WTC11 (cell line): ENCODE results near the gene DDI1. TPM values are rescaled to one million over a fixed set of nuclear protein-coding genes. Genes with fewer than 3 reads are reported as not detected.

Experiments
- ATAC-seq: fragments of 200-7000 bp; cut with Tn5 transposase; 2 replicates; pipeline ENCODE4 v1.10.0; 2021; ENCODE audit warnings: mild to moderate bottlenecking, moderate library complexity
- CTCF ChIA-PET: fragments of 300-600 bp; sonication (Branson Sonifier 250); formaldehyde crosslinking; loops from one replicate; lab custom pipeline; 2021; ENCODE audit warnings: antibody characterized with exemption; lab: Charles Lee
- POLR2A ChIA-PET: fragments of 350-600 bp; sonication (Branson Sonifier 250); formaldehyde crosslinking; loops from one replicate; lab custom pipeline; 2021; ENCODE audit warnings: antibody characterized with exemption; lab: Charles Lee
- DNase-seq: peaks from one replicate; pipeline ENCODE4 v3.0.0; 2021; ENCODE audit warnings: low spot score
- H3K27ac Mint-ChIP-seq: 2 replicates; pipeline ENCODE4 v1.8.0; 2021; ENCODE audit warnings: mixed read lengths
- H3K27me3 Mint-ChIP-seq: 2 replicates; pipeline ENCODE4 v1.8.0; 2021; ENCODE audit warnings: low read depth, mild to moderate bottlenecking, moderate library complexity, mixed read lengths
- H3K36me3 Mint-ChIP-seq: 2 replicates; pipeline ENCODE4 v1.8.0; 2021; ENCODE audit warnings: mixed read lengths
- H3K4me1 Mint-ChIP-seq: 2 replicates; pipeline ENCODE4 v1.8.0; 2022; ENCODE audit warnings: mixed read lengths
- H3K4me3 Mint-ChIP-seq: 2 replicates; pipeline ENCODE4 v1.8.0; 2021; ENCODE audit warnings: mild to moderate bottlenecking, moderate library complexity, mixed read lengths
- H3K9me3 Mint-ChIP-seq: 2 replicates; pipeline ENCODE4 v1.8.0; 2021; ENCODE audit warnings: mixed read lengths
- ATF1 ChIP-seq: sonication (generic); formaldehyde crosslinking; IDR thresholded peaks from 2 replicates; pipeline ENCODE4 v1.8.1; 2023; ENCODE audit warnings: mild to moderate bottlenecking, moderate library complexity, missing genetic modification reagents
- CBFB ChIP-seq: sonication (generic); formaldehyde crosslinking; IDR thresholded peaks from 2 replicates; pipeline ENCODE4 v1.8.1; 2022; ENCODE audit warnings: mild to moderate bottlenecking, low read depth, missing genetic modification reagents
- CREB1 ChIP-seq: sonication (generic); formaldehyde crosslinking; IDR thresholded peaks from 2 replicates; pipeline ENCODE4 v1.8.0; 2023; ENCODE audit warnings: mild to moderate bottlenecking, missing genetic modification reagents
- CREM ChIP-seq: sonication (generic); formaldehyde crosslinking; IDR thresholded peaks from 2 replicates; pipeline ENCODE4 v1.8.1; 2022; ENCODE audit warnings: mild to moderate bottlenecking, missing genetic modification reagents, moderate library complexity
- FOXK1 ChIP-seq: sonication (generic); formaldehyde crosslinking; IDR thresholded peaks from 2 replicates; pipeline ENCODE4 v1.8.0; 2022; ENCODE audit warnings: mild to moderate bottlenecking, moderate library complexity, missing genetic modification reagents
- GRHL2 ChIP-seq: fragments of 250-450 bp; sonication (Bioruptor Pico); IDR thresholded peaks from 2 replicates; pipeline ENCODE4 v1.8.0; 2022; ENCODE audit warnings: mild to moderate bottlenecking, moderate library complexity; ENCODE audit not compliant: insufficient replicate concordance, severe bottlenecking
- MXD4 ChIP-seq: fragments of 250-450 bp; sonication (Bioruptor Pico); IDR thresholded peaks from 2 replicates; pipeline ENCODE4 v1.8.0; 2021; ENCODE audit warnings: mild to moderate bottlenecking, moderate library complexity, borderline replicate concordance
- SOX15 ChIP-seq: fragments of 250-450 bp; sonication (Bioruptor Pico); IDR thresholded peaks from 2 replicates; pipeline ENCODE4 v1.9.0; 2021; ENCODE audit warnings: mild to moderate bottlenecking
- TCF7 ChIP-seq: sonication (generic); formaldehyde crosslinking; IDR thresholded peaks from 2 replicates; pipeline ENCODE4 v1.8.0; 2022; ENCODE audit warnings: mild to moderate bottlenecking, low read depth, missing genetic modification reagents, moderate library complexity
- ZBTB21 ChIP-seq: sonication (generic); formaldehyde crosslinking; IDR thresholded peaks from 2 replicates; pipeline ENCODE4 v1.8.1; 2023; ENCODE audit warnings: mild to moderate bottlenecking, missing genetic modification reagents, borderline replicate concordance
- ZNF416 ChIP-seq: fragments of 250-450 bp; sonication (Bioruptor Pico); IDR thresholded peaks from 2 replicates; pipeline ENCODE4 v1.9.0; 2021; ENCODE audit warnings: mild to moderate bottlenecking, inconsistent platforms
- total RNA-seq: library from RNA; stranded (reverse); gene quantifications from 3 replicates; pipeline ENCODE4 v1.2.3, GENCODE V29; 2021
- TF ChIP-seq, protein P1 (sequence below): sonication (generic); formaldehyde crosslinking; IDR thresholded peaks from 2 replicates; pipeline ENCODE4 v1.8.1; 2022; ENCODE audit warnings: mild to moderate bottlenecking, moderate library complexity, missing genetic modification reagents
- TF ChIP-seq, protein P2 (sequence below): sonication (generic); formaldehyde crosslinking; IDR thresholded peaks from 2 replicates; pipeline ENCODE4 v1.8.1; 2023; ENCODE audit warnings: mild to moderate bottlenecking, missing genetic modification reagents, moderate library complexity
- TF ChIP-seq, protein P3 (sequence below): sonication (generic); formaldehyde crosslinking; IDR thresholded peaks from 2 replicates; pipeline ENCODE4 v1.8.0; 2022; ENCODE audit warnings: mild to moderate bottlenecking, missing genetic modification reagents
- TF ChIP-seq, protein P4 (sequence below): sonication (generic); formaldehyde crosslinking; IDR thresholded peaks from 2 replicates; pipeline ENCODE4 v1.8.0; 2022; ENCODE audit warnings: missing genetic modification reagents
- TF ChIP-seq, protein P5 (sequence below): sonication (generic); formaldehyde crosslinking; IDR thresholded peaks from 2 replicates; pipeline ENCODE4 v1.8.0; 2023; ENCODE audit warnings: missing genetic modification reagents
- TF ChIP-seq, protein P6 (sequence below): sonication (generic); formaldehyde crosslinking; IDR thresholded peaks from 2 replicates; pipeline ENCODE4 v1.8.0; 2023; ENCODE audit warnings: mild to moderate bottlenecking, missing genetic modification reagents
- TF ChIP-seq, protein P7 (sequence below): fragments of 250-450 bp; sonication (Bioruptor Pico); IDR thresholded peaks from 2 replicates; pipeline ENCODE4 v1.8.0; 2021; ENCODE audit warnings: mild to moderate bottlenecking

Gene DDI1
- total RNA-seq, 1 experiment from 2014 or later, result not detected

DNA sequence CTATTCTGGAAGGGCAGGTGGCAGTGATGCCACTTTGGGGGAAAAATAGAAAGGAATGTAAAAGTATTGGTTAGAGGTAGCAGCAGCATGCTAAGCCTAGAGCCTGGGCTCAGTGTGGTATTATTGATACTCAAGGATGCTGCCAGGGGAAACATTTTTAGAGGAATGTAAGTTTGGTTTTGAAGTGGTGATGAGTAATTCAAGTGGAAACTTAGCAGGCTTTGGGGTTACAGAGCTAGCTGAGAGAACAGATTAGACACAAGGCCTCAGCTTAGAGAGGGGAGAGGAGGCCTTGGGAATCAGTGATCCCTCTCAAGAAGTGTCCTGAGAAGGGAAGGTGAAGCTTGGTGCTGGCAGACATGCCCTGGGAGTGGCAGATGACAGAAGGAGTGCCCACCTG is 32.9 kb upstream of the DDI1 start (continued):
- no peak for TF ChIP-seq ZNF416 (CRISPR knock-in tag)

DNA sequence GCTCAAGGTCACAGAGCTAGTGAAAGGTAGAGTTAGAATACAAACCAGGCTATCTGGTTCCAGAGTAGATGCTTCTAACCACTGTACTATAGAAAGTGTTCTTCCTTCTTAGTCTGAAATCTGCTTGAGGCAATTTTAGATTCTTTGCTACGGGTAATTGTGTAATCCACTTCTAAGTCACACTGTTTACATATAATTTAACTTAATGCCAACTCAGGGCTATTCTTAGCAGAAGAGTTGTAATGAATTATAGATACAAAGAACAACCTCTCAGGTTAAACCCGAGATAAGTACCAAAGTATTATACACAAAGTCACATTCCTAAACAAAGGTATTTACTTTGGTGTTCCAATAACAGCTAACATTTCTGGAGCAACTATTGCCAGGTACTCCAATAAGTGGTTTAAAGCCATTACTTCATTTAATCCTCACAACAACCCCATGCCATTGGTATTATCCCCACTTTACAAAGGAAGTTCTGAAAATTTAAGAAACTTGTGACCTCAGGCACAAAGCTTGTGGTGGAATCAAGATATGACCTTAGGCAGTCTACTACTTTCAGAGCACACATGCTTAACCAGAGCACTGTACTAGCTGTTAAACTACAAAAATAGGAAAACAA is 31.1 kb upstream of the DDI1 start:
- no peak overlapping the region for H3K4me3 Mint-ChIP-seq
- ATAC-seq, result no peak
- H3K27me3 Mint-ChIP-seq, result no peaks in the 10 kb centered on the region
- H3K4me1 Mint-ChIP-seq, result peaks cover 6% of the 10 kb centered on the region
- ChIA-PET POLR2A (no interaction called here), CTCF (no interaction called here)
- H3K36me3 Mint-ChIP-seq, result no peaks in the 10 kb centered on the region
- no peaks in the 10 kb centered on the region for H3K9me3 Mint-ChIP-seq
- TF ChIP-seq, protein P1, sequence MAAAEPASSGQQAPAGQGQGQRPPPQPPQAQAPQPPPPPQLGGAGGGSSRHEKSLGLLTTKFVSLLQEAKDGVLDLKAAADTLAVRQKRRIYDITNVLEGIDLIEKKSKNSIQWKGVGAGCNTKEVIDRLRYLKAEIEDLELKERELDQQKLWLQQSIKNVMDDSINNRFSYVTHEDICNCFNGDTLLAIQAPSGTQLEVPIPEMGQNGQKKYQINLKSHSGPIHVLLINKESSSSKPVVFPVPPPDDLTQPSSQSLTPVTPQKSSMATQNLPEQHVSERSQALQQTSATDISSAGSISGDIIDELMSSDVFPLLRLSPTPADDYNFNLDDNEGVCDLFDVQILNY, result no peak
- TF ChIP-seq, protein P2, sequence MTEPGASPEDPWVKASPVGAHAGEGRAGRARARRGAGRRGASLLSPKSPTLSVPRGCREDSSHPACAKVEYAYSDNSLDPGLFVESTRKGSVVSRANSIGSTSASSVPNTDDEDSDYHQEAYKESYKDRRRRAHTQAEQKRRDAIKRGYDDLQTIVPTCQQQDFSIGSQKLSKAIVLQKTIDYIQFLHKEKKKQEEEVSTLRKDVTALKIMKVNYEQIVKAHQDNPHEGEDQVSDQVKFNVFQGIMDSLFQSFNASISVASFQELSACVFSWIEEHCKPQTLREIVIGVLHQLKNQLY, result no peak
- TF ChIP-seq, protein P3, sequence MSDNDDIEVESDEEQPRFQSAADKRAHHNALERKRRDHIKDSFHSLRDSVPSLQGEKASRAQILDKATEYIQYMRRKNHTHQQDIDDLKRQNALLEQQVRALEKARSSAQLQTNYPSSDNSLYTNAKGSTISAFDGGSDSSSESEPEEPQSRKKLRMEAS (CRISPR knock-in tag), result no peak
- TF ChIP-seq GRHL2 (CRISPR knock-in tag), result no peak
- no peak for TF ChIP-seq TCF7 (CRISPR knock-in tag)
- TF ChIP-seq CREB1 (CRISPR knock-in tag), result no peak
- no peak for TF ChIP-seq FOXK1
- TF ChIP-seq ZBTB21 (CRISPR knock-in tag), result no peak
- TF ChIP-seq, protein P4, sequence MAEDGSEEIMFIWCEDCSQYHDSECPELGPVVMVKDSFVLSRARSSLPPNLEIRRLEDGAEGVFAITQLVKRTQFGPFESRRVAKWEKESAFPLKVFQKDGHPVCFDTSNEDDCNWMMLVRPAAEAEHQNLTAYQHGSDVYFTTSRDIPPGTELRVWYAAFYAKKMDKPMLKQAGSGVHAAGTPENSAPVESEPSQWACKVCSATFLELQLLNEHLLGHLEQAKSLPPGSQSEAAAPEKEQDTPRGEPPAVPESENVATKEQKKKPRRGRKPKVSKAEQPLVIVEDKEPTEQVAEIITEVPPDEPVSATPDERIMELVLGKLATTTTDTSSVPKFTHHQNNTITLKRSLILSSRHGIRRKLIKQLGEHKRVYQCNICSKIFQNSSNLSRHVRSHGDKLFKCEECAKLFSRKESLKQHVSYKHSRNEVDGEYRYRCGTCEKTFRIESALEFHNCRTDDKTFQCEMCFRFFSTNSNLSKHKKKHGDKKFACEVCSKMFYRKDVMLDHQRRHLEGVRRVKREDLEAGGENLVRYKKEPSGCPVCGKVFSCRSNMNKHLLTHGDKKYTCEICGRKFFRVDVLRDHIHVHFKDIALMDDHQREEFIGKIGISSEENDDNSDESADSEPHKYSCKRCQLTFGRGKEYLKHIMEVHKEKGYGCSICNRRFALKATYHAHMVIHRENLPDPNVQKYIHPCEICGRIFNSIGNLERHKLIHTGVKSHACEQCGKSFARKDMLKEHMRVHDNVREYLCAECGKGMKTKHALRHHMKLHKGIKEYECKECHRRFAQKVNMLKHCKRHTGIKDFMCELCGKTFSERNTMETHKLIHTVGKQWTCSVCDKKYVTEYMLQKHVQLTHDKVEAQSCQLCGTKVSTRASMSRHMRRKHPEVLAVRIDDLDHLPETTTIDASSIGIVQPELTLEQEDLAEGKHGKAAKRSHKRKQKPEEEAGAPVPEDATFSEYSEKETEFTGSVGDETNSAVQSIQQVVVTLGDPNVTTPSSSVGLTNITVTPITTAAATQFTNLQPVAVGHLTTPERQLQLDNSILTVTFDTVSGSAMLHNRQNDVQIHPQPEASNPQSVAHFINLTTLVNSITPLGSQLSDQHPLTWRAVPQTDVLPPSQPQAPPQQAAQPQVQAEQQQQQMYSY, result no peak
- TF ChIP-seq, protein P5, sequence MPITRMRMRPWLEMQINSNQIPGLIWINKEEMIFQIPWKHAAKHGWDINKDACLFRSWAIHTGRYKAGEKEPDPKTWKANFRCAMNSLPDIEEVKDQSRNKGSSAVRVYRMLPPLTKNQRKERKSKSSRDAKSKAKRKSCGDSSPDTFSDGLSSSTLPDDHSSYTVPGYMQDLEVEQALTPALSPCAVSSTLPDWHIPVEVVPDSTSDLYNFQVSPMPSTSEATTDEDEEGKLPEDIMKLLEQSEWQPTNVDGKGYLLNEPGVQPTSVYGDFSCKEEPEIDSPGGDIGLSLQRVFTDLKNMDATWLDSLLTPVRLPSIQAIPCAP, result no peak
- no peak for TF ChIP-seq CBFB (CRISPR knock-in tag)
- no peak for TF ChIP-seq ATF1 (CRISPR knock-in tag)
- TF ChIP-seq SOX15, result no peak
- TF ChIP-seq CREM (CRISPR knock-in tag), result no peak
- no peak for TF ChIP-seq MXD4
- TF ChIP-seq, protein P6, sequence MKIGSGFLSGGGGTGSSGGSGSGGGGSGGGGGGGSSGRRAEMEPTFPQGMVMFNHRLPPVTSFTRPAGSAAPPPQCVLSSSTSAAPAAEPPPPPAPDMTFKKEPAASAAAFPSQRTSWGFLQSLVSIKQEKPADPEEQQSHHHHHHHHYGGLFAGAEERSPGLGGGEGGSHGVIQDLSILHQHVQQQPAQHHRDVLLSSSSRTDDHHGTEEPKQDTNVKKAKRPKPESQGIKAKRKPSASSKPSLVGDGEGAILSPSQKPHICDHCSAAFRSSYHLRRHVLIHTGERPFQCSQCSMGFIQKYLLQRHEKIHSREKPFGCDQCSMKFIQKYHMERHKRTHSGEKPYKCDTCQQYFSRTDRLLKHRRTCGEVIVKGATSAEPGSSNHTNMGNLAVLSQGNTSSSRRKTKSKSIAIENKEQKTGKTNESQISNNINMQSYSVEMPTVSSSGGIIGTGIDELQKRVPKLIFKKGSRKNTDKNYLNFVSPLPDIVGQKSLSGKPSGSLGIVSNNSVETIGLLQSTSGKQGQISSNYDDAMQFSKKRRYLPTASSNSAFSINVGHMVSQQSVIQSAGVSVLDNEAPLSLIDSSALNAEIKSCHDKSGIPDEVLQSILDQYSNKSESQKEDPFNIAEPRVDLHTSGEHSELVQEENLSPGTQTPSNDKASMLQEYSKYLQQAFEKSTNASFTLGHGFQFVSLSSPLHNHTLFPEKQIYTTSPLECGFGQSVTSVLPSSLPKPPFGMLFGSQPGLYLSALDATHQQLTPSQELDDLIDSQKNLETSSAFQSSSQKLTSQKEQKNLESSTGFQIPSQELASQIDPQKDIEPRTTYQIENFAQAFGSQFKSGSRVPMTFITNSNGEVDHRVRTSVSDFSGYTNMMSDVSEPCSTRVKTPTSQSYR (CRISPR knock-in tag), result no peak
- TF ChIP-seq, protein P7, sequence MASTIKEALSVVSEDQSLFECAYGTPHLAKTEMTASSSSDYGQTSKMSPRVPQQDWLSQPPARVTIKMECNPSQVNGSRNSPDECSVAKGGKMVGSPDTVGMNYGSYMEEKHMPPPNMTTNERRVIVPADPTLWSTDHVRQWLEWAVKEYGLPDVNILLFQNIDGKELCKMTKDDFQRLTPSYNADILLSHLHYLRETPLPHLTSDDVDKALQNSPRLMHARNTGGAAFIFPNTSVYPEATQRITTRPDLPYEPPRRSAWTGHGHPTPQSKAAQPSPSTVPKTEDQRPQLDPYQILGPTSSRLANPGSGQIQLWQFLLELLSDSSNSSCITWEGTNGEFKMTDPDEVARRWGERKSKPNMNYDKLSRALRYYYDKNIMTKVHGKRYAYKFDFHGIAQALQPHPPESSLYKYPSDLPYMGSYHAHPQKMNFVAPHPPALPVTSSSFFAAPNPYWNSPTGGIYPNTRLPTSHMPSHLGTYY (CRISPR knock-in tag), result no peak
- no peak for DNase-seq
- H3K27ac Mint-ChIP-seq, result no peak overlapping the region
